ENCODE data around the gene KRT4.

GRCh38 chr12:52763991-52764390, 49.9 kb downstream of the KRT4 start:
- no peak for TF ChIP-seq CTCF (IDR thresholded peaks at IDR 0.05)
- no peak for TF ChIP-seq POLR2A (IDR thresholded peaks at IDR 0.05)
